Measurements from ENCODE around the gene PTEN.

GRCh38 chr10:87960230-87960629 is 96.8 kb downstream of the PTEN start:
- TF ChIP-seq CTCF (IDR thresholded peaks at IDR 0.05; ENCODE audit: low read depth, low read length, missing input control): no peak
- no peak for TF ChIP-seq GABPA (IDR thresholded peaks at IDR 0.05 in 1 of 2, conservative IDR thresholded peaks at IDR 0.05 in 1 of 2)
- no peak for TF ChIP-seq TAF1 (conservative IDR thresholded peaks at IDR 0.05)
- no peak for TF ChIP-seq REST (IDR thresholded peaks at IDR 0.05)
- no peak for TF ChIP-seq ZBTB33 (IDR thresholded peaks at IDR 0.05)
- TF ChIP-seq RAD21 (IDR thresholded peaks at IDR 0.05): no peak
- no peak for TF ChIP-seq FOXA1 (IDR thresholded peaks at IDR 0.05)
- no peak for TF ChIP-seq EGR1 (IDR thresholded peaks at IDR 0.05; ENCODE audit: low read depth in 2 of 2)
- TF ChIP-seq SP1 (IDR thresholded peaks at IDR 0.05): no peak
- no peak for TF ChIP-seq MAX (IDR thresholded peaks at IDR 0.05)
- TF ChIP-seq RXRA (IDR thresholded peaks at IDR 0.05): no peak
